Measurements from ENCODE around the gene UBE2QL1.

Gene UBE2QL1, protein sequence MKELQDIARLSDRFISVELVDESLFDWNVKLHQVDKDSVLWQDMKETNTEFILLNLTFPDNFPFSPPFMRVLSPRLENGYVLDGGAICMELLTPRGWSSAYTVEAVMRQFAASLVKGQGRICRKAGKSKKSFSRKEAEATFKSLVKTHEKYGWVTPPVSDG

DNA sequence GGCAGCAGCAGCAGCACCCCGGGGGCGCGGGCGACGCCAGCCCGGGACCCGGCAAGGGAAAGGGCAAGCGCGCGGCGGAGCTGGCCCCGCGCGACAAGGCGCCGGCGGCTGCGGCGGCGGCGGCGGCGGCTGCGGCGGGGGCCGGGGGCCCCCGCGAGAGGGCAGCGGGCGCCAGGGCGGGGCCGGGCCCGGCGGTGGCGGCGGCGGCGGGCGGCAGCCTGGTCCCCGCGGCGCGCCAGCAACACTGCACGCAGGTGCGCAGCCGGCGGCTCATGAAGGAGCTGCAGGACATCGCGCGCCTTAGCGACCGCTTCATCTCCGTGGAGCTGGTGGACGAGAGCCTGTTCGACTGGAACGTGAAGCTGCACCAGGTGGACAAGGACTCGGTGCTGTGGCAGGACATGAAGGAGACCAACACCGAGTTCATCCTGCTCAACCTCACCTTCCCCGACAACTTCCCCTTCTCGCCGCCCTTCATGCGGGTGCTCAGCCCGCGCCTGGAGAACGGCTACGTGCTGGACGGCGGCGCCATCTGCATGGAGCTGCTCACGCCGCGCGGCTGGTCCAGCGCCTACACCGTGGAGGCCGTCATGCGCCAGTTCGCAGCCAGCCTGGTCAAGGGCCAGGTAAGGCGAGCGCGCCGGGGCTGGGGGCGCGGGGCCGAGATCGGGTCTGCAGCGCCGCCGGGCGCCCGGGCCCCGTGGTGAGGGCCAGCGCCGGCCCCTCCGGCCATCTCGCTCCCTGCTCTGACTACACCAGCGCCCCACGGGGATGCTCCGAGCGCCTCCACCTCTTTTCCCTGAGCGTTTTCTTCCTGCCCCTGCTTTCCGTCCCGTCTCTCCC lies at the start of gene UBE2QL1:
TSS of gene UBE2QL1 (plus strand) at position 238 of the 843 bp plus-strand sequence. CDS start at position 273, 35 bp downstream.
- DNase-seq = peak; percentile 32

DNA sequence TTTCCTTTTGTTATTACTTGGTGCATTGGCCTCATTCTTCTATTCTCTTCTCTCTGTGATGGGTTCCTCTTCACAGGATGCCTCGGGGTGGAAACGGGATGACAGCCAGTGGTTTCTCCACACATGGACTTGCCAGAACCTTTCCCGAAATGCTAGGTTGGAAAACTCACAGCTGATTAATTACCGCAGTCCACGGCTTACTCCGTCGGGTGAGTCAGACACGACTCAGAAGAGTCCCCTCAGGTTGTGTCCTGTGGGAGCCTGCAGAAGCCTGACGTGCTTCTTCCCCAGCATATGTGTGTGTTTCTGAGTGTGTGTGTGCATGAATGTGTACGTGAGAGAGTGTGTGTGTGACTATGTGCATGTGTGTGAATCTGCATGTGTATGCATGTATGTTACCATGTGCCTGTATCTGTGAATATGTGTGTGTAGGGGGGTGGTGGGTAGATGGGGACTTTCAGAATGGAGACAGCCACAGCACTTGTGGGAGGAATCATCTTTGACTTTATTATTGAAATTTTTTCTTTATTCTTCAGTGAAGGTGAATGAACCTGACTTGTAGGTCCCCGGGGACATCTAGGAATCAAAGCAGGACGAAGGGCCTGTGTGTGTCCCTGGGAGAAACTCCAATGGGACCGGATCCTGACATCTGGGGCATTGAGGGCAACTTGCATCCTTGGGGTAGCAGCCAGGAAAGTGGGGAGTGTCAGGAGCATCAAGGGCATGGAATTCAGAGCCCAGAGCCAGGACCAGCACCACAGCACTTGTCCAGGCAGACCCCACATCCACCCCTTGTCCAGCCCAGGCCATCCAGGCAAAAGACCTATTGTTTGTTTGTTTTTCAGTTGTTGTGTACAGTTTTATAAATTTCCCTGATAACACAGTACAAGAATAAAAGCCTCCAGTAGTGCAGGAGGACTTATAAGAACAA lies 48.4 kb upstream of the UBE2QL1 start:
- DNase-seq = no peak

DNA sequence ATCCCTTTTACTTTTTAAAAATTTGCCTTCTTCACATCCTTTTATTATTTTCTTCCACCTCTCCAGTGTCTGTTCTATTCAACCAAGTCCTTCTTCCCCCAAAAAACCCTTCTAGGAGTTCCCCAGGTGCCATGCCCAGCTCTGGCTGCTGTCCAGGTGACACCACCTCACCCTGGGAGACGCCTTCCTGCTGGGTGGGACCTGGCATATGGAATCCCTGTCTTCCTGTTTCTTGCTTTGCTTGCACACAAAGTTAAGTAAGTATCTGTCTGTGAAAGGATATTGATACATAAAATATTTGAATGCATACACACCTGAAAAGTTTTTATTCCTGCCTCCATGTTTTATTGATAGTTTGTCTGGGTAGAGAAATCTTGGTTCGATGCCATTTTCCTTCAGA lies 47.2 kb upstream of the UBE2QL1 start:
- no peak for DNase-seq

DNA sequence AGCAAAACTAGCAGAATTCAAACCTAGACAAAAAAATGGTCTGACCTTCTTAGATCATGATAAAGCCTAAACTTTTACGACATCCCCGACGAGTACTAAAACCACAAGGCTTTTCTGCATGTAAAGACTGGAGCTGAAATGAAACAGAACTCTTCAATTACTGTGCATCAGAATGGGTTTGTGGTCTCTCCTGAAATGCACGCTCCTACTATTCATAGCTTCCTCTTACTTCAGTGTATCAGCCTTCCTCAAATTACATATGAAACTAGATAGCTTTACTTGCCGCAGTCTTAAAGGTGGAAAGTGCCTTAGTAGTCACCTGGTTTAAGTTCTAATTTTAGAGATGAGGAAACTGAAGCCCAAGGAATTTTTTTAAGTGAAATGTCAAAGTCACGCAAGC lies 45.7 kb upstream of the UBE2QL1 start:
- DNase-seq = no peak

DNA sequence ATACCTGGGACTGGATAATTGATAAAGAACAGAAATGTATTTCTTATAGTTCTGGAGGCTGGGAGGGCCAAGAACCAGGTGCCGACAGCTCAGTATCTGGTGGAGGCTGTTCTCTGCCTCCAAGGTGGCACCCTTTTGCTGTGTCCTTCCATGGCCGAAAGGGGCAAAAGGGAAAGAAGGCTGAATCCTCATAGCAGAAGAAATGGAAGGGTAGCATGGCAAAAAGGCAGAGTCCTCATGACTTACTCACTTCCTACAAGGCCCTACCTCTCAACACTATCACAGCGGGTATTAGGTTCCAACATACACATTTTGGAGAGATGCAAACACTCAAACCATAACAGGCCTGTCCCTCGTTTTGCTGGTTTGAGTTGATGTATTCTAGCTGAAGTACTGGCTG lies 45.2 kb upstream of the UBE2QL1 start:
- no peak for DNase-seq

DNA sequence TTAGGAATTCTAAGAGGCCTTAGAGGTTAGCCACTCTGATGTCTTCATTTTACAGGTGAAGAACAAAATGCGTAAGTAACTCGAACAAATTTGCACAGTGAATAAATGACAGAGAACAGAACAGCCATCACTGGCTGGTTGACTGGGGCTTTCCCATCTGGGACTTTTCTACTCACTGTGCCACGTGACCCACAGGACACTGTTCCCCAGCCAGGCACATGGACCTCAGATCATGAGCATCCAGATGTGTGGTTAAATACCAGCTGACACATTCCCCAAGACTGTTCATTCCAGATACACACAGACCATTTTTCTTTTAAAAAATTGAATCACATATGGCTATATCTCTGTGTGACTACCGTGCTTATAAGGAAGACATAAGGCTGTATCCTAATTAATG lies 44.5 kb upstream of the UBE2QL1 start:
- DNase-seq = no peak

DNA sequence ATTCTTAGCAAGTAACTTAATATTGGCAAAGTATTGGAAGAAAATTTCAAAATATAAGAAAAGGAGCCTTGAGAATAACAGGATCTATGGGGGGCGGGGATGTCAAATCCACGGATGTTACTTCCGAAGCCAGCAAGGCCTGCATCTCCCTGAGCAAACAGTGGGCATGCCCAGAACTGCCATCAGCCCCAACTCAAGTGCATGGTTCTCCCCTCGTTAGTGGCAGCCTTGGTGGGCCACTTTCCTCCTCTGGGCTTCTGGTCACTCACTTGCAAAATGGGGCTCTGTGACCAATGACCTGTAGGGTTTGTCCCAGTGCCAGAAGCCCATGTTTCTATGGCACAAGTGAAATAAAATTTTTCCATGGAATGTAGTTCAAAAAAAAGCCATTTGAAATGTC lies 43.1 kb upstream of the UBE2QL1 start:
- no peak for DNase-seq

DNA sequence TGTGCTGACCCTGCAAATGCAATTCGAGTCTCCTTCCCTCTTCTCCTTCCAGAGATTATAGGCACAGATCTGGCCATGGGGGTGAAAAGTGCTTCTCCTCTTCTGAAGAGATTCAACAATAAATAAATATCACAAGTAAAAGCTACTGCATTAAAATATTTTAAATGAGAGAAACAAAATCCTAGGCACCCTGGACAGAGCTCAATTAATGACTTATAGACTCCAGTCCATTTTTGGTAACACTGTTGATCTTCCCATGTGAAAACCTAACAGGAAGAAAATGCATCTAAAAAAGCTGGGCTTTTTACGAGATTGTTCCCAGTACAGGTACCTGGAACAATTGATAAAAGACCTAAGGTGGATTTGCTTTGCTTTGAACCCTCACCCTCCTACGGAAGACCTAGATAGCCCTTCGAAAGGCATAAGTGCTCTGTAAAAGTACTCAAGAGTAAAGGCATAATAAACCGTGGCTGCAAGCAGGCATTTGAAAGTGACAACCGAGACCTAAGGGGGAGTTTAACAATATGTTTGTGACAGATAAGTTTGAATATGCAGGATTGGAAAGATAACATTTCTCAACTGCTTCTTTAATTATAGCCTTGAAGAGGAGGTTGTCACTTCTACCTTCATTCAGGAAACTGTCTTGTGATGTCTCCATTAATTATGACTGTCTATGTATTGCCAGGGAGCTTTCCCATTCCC lies 41.0 kb upstream of the UBE2QL1 start:
- DNase-seq = no peak

DNA sequence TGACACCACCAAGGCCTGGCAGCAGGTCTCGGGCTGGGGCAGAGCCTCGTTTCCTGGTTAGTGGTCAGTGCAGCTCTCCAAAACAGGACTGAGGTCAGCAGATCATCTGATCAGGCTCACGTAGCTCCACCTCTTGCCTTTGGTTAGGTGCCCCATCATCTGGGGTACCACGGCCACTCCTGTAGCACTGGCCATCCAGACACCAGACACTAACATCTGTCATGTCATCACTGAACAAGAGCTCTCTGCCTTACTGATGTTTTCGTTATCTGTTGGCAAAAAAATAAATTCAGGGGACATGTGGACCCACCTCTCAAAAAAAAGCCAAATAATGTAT lies 40.4 kb upstream of the UBE2QL1 start:
- no peak for DNase-seq

DNA sequence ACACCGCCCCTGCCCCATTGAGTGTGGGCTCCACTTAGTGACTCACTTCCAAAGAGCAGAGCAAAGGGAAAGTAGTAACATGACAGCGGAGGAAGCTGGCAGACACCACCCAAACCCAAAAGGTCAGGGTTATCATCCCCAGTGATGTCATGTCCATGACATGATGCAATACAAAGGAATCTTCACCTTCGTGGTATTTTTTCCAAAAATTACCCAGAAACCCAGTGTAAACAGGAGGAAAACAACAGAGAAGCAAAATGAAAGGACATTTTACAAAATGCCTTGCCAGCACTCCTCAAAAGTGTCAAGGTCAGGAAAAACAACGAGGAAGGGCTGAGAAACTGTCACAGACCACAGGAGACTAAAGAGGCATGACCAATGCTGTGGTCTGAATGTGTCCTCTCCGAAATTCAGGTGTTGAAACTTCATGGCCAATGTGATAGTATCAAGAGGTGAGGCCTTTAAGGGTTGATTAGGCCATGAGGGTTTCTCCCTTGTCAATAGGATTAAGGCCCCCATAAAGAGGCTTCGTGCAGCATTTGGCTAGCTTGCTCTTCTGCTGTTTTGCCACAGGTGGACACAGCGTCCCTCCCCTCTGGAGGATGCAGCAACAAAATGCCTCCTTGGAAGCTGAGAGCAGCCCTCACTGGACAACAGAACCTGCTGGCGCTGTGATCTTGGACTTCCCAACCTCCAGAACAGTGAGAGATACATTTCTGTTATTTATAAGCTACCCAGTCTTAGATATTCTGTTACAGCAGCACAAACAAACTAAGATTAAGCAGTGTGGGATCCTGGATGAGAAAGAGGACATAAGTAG lies 39.8 kb upstream of the UBE2QL1 start:
- no peak for DNase-seq

DNA sequence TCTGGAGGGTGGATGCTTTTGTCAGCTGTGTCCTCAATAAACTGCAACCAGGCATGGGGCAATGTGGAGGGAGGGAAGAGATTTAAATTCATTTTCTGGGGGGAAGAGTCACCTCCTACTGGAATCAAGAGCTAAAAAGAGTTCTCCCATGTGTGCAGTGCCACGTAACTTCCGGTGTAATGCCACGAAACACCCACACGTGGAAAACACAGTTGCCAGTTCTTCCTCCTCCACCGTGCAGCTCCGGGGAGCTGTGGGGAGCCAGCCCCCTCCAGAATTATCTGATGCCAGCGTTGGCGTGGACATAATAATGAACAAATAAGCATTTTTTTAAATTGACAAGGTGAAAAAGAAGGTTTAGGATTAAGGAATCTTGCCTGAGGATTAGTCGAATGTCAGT lies 38.2 kb upstream of the UBE2QL1 start:
- DNase-seq = no peak

DNA sequence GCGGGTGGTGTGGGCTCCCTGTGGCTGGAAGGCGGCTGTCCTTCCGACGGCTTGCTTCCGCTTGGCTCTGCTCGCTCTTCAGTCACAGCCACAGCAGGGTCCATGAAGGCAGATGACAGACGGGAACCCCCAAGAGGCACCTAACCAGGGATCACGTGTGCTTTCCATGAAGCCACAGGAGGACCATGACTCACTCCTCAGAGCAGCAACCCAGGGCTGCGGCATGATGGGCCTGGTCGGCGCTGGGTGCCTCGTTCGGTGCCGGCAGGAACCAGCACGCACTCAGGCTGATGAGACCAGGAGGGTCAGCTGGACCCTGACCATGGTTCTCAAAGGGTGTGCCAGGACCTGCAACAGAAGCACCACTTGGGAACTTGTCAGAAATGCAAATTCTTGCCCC lies 37.5 kb upstream of the UBE2QL1 start:
- no peak for DNase-seq

DNA sequence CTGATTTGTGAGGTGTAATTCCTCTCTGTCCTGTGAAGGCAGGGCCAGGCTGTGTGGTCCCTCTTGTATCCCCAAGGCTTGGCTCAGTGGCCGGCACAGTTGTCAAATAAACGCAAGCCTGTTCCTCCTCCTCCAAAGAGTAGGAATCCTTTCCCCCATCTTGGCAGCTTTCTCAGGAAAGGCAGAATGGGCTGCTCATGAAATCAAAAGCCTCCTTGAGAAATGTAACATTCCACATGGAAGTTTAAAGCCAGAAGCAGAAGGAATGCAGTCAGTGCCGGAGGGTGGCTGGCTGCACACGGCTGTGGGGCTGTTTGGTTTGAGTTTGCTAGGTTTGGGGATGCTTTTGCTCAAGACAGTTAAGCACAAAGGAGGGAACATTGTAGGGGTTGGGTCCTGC lies 35.8 kb upstream of the UBE2QL1 start:
- no peak for DNase-seq

DNA sequence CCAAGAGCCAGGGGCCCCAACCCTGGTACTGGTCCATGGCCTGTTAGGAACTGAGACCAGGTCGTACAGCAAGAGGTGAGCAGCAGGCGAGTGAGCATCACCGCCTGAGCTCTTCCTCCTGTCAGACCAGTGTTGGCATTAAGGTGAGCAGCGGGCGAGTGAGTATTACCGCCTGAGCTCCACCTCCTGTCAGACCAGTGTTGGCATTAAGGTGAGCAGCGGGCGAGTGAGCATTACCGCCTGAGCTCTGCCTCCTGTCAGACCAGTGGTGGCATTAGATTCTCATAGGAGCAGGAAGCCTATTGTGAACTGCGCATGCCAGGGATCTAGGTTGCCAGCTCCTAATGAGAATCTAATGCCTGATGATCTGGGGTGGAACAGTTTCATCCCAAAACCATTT lies 31.0 kb upstream of the UBE2QL1 start:
- DNase-seq = no peak

DNA sequence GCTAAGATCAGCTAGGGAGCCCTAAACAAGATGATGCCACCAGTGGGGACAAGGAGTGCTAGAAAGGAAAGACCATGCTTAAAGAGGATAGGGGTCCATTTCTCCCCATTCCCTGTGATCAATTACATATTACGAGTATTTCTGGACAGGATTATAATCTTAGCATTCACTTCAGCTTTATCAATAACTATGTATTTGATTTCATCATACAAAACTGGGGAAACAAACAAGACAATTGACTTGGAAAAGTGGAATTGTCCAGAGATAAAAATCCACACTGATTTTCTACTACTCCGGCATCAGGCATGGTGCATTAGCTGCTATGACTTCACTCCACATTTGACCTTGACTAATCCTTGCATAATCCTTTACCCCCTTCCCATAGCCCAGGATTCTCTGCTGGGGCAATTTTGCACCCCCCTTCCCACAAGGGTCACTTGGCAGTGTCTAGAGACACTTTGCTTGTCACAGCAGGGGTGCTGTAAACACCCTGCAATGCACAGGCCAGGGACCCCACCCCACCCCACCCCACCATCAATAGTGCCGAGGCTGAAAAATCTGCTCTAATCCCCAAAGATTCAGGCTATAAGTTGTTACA lies 29.9 kb upstream of the UBE2QL1 start:
- no peak for DNase-seq

DNA sequence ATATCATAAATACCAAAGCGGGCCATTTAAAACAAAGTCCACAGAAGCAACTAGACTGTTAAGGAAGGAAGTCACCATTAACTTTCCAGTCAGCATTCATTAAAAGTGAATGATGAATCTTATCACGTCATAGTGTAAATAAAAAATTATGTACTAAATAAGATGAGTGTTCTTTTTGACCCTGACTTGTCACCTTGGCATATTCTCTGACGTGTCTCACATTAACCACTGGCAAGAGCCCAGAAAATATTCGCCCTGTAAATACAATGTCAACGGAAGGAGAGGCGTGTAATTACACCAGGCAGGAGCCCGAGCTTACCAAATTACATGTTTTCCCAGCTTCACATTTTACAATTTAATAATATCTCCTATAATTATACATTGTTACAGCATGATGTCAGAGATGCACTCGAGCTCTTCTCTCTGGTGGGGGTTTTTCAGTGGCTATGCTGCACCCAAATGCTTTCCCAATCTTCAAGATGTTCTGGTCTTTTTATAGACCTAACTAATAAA lies 29.3 kb upstream of the UBE2QL1 start:
- DNase-seq = no peak

DNA sequence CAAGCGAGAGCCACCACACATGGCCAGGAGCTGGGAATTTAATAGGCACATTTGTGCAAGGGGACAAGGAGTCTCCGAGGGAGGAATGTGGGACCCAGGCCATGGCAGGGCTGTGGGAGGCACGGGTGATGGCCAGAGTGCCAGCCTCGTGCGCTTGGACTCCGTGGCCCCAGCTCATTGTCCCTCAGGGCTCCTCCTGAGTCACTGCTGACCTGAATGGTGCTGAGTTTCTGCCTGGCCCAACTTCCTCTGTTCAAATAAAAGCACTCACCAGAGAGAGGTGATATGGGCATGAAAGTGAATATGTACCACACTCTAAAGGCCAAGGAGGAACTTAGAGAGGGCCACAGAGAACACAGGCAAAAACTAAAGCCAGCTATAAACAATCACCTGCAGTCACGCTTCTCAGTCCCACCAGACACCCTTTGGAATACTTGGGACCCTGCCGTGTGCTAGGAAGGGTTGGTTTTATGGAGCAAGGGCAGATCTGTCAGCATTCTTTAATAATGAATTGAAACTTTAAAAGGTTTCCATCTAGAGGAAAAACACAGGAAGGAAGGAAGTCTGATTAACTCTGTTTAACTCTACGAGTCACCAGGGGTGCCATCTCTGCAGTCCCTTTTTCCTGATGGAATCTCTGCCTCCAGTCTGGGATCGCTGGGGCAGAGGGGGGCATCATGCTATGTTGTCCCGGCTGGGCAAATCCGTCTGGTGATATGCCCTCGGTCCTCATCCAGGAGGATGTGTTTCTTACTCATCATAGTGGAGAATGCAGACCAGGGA lies 25.1 kb upstream of the UBE2QL1 start:
- no peak for DNase-seq

DNA sequence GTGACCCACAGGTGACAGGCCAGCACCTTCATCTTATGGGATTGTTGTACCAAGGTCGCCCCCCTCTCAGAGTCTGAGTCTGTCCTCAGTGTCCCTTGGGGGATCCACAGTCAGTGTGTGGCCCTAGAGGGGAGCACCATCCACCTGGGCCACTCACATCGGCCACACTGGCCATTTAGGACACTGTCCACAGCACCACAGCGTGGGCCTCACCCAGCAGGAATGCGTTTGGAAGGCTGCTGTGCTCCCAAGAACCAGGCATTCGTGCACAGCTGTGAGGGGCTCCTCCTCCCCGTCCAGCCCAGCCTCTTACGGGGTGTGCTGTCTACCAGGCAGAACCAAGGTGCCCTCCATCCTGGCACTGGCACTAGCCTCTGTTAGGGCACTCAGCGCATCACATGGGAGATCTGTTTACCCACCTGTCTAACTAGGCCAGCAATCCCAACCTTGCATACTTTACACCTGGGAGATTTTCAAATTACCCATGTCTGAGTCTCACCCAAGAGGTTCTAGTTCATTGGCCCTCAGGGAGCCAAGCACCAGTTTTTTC lies 24.5 kb upstream of the UBE2QL1 start:
- DNase-seq = no peak

DNA sequence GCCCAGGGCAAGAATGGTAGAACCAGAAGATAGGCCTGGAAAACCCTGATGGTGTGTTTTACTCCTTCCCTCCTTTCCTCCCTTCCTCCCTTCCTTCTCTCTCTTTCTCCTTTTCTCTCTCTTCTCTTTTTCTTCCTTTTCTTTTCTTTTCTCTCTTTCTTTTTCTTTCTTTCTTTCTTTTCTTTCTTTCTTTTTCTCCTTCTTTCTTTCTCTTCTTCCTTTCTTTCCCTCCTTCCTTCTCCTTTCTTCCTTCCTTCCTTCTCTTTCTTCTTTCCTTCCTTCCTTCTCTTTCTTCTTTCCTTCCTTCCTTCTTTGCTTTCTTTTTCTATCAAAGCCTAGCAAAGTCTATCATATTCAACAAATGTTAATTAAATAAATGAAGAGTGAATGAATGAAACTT lies 24.0 kb upstream of the UBE2QL1 start:
- no peak for DNase-seq

DNA sequence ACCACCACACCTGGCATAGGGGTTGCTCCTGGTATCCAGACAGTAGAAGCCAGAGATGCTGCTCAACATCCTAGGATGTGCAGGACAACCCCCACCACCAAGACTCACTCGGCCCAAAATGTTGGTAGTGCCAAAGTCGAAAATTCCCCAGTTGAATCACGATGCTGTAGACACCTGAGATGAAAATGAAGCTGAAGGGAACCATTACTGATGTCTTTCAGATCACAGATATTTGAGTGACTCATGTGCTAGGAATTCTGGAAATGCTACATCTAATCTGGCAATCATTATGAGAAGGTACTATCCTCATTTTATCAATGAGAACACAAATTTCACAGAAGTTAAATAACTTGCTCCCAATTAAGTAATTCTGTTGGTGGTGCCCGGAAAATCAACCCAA lies 21.0 kb upstream of the UBE2QL1 start:
- DNase-seq = no peak

Data from stimulated activated CD8-positive, alpha-beta memory T cell treated with anti-CD3 and anti-CD28 coated beads, Interleukin-4, amount 100 ng/mL, for 48 hours (primary cell).